HG03469 (cell line): ENCODE data around the gene IGFBPL1.
A peak's percentile ranks its signal among the peaks of the same experiment; 100 is the strongest.
"Not testable (repeated sequence)": the region's sequence is repeated elsewhere in the genome, so short reads cannot be mapped to it uniquely, and the experiment has no call there.

Source experiments
- ATAC-seq: cut with Tn5 transposase; IDR thresholded peaks from one replicate; pipeline ENCODE4 v1.9.1; 2021; ENCODE audit warnings: mild to moderate bottlenecking, moderate library complexity, moderate number of reproducible peaks; ENCODE audit not compliant: unreplicated experiment

Gene IGFBPL1, protein sequence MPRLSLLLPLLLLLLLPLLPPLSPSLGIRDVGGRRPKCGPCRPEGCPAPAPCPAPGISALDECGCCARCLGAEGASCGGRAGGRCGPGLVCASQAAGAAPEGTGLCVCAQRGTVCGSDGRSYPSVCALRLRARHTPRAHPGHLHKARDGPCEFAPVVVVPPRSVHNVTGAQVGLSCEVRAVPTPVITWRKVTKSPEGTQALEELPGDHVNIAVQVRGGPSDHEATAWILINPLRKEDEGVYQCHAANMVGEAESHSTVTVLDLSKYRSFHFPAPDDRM

GRCh38 chr9:38423973-38424843 is at the start of gene IGFBPL1:
IGFBPL1 (minus strand) TSS chr9:38424454; CDS start chr9:38424424, 30 bp downstream.
- ATAC-seq: no peak

DNA sequence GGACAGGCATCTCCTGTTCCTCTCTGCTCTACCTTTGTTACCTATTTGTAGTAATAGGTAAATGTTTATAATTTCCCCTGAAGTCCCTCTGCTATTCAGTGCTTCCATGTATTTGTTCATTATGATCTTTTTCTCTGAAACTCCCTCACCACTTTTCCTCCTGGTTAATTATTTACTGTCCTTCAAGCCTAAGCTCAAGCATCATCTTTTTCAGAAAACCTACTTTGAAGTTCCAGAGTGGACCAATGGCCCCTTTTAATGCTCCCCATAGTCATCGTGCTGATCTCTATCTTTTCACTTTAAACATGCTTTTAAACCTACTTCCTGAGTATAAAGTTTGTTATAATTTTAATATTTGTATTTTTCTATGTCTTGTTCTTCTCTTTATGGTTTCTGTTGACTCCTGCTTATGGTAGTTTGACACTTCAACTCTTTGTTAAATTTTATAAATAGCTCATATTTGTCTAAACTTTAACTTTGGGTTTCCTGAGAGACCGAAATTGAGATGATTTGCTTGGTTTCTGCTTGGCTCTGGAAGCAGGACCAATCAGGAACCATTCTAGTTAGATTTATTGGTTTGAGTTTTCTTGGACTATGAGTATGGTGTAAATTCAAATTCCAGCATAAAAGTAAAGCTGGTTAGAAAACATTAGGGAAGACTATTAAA is 48.5 kb upstream of the IGFBPL1 start:
- not testable (repeated sequence) for ATAC-seq

GRCh38 chr9:38467404-38467803 is 43.1 kb upstream of the IGFBPL1 start:
- no peak for ATAC-seq

- no peak for ATAC-seq
These were observed 29.6 kb upstream of the IGFBPL1 start for GRCh38 chr9:38453835-38454234.

DNA sequence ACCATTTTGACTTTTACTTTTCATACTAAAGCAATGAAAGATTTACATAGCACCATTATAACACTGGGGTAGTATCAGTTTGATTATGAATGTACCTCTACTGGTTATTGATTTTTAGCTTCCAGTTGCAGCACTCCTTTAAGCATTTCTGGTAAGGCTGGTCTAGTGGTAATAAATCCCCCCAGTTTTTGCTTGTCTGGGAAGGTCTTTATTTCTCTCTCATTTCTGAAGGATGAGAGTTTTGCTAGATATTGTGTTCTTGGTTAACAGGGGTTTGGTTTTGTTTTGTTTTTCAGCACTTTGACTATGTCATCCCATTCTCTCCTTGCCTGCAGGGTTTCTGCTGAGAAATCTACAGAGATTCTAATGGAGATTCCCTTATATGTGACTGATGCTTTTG is 26.9 kb upstream of the IGFBPL1 start:
- no peak for ATAC-seq

GRCh38 chr9:38447703-38448102 is 23.4 kb upstream of the IGFBPL1 start:
- no peak for ATAC-seq

DNA sequence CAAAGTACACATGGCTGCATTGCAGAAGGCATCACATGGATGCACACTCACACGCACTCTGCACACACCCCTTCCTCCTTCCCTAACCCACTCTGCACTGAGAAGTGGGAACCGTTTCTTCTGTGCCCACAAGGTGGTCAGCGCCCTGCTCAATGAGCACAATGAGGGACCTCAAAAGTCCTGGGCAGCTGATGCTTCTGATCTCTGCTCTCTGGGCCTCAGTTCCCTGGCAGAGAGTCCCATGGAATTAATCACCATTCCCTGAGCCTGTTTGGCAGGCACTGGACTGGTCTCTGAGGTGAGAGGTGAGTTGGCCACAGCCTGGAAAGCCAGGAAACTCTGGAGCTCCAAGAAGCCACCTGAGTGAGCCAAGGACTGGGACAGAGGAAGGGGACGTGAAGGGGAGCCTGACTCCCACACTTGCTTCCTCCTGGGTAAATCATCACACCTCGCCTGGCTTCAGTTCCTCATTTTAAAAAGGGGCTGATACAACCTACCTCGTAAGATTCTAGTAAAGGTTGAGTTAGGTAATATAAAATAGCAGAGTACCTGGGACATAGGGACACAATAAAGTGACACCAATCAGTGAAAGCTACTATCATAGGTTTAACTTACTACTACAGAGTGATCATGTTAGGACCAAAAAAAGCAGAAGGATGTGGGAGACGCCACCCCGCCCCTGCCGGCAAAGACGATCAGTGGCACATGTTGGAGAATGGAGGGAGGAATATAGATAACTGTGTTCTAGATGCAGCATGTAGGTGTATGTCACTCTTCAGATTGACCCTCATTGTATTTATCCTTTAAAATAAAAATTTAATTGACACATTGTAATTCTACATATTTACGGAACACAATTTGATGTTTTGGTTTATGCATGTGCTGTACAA is 21.1 kb upstream of the IGFBPL1 start:
- ATAC-seq: peak; percentile 80

- ATAC-seq: no peak
These were observed 19.3 kb upstream of the IGFBPL1 start for GRCh38 chr9:38443597-38443996.

DNA sequence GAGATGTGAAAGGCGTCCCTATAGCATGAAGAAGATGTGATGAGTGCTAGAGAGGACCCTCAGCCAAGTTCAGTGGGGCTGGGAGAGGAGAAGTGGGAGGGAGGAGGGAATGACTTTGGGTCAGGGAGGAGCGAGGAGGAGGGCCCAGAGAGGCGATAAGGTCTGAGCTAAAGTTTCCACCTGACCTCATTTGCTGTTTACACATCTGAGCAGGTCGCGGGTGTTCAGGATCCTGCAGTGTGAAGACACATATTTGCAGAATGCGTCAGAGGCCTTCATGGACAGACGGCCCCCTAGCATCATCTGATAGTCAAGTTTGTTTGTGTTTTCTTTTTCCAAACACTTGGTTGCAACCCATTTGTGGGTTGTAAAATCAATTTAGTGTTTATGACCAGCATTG is 18.9 kb upstream of the IGFBPL1 start:
- ATAC-seq: no peak

GRCh38 chr9:38442473-38443096 is 18.3 kb upstream of the IGFBPL1 start:
- ATAC-seq: no peak

DNA sequence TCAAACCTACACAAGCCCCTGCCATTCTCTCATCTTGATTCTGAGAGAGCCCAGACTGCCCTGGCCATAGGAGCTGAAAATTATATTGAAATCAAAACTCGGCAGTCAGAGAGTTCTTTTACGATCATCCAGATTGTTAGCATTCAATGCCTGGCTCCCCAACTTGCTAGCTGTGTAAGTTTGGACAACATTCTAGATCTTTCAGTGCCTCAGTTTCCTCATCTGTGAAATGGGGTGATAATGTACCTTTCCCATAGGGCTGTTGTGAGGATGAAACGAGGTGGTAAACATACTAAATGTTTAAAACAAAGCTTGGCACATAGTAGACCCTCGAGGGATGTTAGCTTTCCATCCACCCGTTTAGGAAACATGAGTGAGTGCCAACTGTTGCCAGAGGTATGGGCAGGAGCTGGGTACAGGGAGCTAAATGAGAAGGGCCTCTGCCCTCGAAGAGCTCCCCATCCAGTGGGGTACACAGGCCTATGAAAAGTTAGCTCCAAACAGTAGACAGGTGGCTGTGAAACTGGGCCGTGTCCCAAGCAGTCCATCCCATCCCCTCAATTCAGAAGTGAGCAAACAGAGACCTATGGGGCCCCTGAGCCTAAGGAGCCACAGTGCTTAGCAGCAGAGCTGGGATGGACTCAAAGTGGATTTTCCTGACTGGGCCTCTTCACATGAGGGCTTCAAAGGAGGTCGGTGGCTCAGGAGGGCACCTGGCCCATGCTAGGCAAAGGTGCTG is 17.3 kb upstream of the IGFBPL1 start:
- no peak for ATAC-seq

GRCh38 chr9:38440516-38440915 is 16.3 kb upstream of the IGFBPL1 start:
- no peak for ATAC-seq

- ATAC-seq: no peak
These were observed 15.7 kb upstream of the IGFBPL1 start for GRCh38 chr9:38439916-38440301.

DNA sequence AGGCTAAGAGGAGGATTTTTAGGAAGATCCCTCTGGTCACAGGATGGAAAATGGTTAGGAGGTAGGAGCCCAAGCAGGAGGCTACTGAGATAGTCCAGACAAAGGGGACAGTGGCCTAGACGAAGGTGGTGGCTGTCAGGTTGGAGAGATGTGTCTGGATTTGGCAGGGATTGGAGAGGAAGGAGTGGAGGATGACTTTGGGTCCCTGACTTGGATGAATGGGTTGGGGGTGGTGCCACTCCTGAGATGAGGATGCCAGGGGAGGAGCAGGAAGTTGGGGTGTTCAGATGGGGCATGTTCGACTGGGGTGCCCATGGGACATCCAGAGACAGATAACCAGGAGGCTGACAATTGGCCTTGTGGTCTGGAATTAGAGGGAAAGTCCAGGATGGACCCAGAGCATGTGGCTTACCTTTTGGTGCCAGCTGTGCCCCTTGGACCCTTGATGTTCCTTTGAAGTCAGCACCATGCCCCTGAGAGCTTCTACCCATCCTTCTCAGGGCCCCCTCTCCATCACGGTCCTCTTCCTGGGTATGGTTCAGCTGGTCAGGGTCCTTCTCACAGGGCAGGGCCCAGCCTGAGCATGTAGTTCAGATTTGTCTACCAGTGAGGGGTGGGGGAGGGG is 15.1 kb upstream of the IGFBPL1 start:
- ATAC-seq: no peak

DNA sequence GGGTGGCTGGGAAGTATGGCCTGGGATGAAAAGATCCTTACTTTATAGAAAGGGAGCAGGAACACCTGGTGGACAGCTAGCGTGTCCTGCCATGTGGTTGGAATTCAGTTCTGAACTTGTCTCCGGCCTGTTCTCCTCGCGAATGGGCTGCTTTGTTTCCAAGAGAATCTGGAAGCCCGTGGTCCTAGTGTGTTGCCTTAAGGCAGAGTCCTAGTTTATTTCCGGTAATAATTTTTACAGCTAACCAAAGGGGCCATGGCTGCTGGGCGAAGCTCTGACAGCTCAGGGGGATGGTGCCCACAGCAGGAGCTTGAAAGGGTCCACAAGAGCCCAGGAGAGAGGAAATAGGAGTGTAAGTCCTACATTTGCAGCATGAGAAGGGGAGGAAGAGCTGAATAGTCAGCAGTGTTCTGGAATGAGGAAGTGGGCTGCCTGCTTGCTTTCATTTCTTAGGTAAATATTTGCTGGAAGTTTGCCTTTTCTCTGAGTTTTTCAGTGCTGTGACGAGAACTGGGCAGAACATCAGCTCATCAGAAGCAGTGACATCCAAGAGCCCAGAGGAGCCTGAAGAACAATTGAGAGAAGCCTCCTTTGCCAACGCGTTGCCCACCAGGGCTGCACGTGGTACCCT is 13.1 kb upstream of the IGFBPL1 start:
- ATAC-seq: no peak

GRCh38 chr9:38436708-38437107 is 12.5 kb upstream of the IGFBPL1 start:
- ATAC-seq: no peak

- no peak for ATAC-seq
These were observed 11.3 kb upstream of the IGFBPL1 start for GRCh38 chr9:38435521-38435920.

DNA sequence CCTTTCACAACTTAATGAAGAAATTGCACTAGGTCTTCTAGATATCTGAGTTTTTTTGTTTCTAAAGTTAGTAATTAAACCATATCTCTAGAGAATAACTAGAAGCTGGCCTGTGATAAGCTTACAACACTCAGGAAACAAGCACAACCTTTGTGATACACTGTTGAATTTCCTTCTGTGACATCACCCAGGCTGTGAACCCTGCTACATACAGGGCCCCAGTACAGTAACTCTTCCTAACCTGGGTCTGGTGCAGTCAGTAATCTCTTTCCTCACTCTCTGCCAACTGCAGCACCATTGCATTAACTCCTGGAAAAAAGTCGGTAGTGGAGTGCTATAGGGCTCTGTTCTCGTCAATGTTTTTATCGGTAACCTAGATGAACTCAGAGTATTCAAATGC is 10.6 kb upstream of the IGFBPL1 start:
- ATAC-seq: no peak

GRCh38 chr9:38434365-38434764 is 10.1 kb upstream of the IGFBPL1 start:
- ATAC-seq: no peak
